ENCODE measurements around the gene RANBP9.

Gene RANBP9

DNA sequence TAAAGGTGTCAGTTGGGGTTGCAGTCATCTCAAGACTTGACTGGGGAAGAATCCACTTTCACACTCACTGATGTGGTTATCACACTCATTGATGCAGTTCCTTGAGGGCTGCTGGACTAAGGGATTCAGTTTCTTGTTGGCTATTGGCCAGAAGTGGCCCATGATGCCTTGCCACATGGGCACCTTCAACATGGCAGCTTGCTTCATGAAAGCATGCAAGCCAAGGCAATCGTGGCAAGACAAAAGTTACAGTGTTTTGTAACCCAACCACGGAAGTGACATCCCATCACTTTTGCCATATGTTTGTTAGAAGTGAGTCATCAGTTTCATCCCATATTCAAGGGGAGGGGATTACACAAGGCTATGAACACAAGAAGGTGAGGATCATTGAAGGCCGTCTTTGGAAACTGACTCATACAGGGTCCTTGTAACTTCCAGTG lies 3.8 kb upstream of the RANBP9 start:
- Histone ChIP-seq H4K20me1 (peaks cover 5% of the 10 kb centered on the region), H3K9ac (no peak overlapping the region), H3K27me3 (no peaks in the 10 kb centered on the region), H3K9me3 (peaks cover 40% of the 10 kb centered on the region), H3K4me3 (no peak overlapping the region), H3K36me3 (peaks cover 8% of the 10 kb centered on the region; the same call in 1 of the 2 replicates), H3K4me2 (no peak overlapping the region), H3K4me1 (peaks cover 38% of the 10 kb centered on the region), H3K27ac (no peak overlapping the region)
- TF ChIP-seq Cebpa-rat (IDR thresholded peaks at IDR 0.05): no peak

DNA sequence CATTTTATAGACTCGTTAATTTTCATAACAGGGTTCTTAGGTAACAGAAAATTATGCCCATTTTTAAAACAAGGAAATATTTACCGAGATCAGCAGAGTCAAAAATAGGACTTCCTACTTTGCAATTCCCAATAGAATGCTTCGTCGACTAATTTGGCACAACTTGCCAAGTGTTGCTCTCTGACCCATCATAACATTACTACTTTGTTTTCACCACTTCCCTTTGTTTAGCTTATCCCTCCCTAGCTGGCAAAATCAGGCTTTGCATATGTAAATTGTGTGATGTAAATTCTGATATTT lies 914 bp upstream of the RANBP9 start:
- H3K9me3 ChIP-seq: peaks cover 23% of the 10 kb centered on the region

DNA sequence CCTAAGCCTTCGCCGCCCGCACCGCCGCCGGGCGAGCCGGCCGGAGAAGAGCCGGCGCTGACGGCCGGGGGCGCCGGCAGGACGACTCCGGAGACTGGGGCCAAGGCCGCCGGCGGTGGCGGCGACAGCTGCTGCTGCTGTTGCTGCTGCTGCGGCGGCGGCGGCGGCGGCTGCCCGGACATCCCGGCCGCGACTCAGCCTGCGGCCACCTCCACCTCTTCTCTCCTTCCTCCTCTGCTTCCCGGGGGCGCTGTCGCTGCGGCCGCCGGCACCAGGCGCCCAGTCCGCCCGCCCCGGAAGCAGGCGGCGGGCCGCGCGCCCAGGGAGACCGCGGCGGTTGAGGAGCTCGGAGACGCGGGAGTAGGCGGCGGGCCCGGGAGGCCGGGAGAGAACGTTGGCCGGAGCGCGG lies 307 bp downstream of the RANBP9 start:
- Histone ChIP-seq H3K36me3 (peaks cover 11% of the 10 kb centered on the region), H3K4me2 (no peak overlapping the region; the same call in 1 of the 2 replicates), H3K9ac (peak overlapping the region; percentile 95), H3K27ac (peak overlapping the region; percentile 97), H3K27me3 (no peaks in the 10 kb centered on the region), H4K20me1 (peaks cover 47% of the 10 kb centered on the region), H3K4me1 (peaks cover 46% of the 10 kb centered on the region), H3K9me3 (peaks cover 19% of the 10 kb centered on the region), H3K4me3 (peak overlapping the region; percentile 92)
- TF ChIP-seq Cebpa-rat (IDR thresholded peaks at IDR 0.05): no peak

More for the DNA sequence above, 914 bp upstream of the RANBP9 start:
- H3K36me3 ChIP-seq: peaks cover 8% of the 10 kb centered on the region; the same call in 1 of the 2 replicates
- no peaks in the 10 kb centered on the region for H3K27me3 ChIP-seq
- H3K4me1 ChIP-seq: peaks cover 45% of the 10 kb centered on the region
- peak overlapping the region; percentile 97 for H3K27ac ChIP-seq
- peaks cover 34% of the 10 kb centered on the region for H4K20me1 ChIP-seq
- TF ChIP-seq Cebpa-rat (IDR thresholded peaks at IDR 0.05): no peak
- H3K4me3 ChIP-seq: peak overlapping the region; percentile 92
- peak overlapping the region; percentile 95 for H3K9ac ChIP-seq
- peak overlapping the region; percentile 83 for H3K4me2 ChIP-seq

DNA sequence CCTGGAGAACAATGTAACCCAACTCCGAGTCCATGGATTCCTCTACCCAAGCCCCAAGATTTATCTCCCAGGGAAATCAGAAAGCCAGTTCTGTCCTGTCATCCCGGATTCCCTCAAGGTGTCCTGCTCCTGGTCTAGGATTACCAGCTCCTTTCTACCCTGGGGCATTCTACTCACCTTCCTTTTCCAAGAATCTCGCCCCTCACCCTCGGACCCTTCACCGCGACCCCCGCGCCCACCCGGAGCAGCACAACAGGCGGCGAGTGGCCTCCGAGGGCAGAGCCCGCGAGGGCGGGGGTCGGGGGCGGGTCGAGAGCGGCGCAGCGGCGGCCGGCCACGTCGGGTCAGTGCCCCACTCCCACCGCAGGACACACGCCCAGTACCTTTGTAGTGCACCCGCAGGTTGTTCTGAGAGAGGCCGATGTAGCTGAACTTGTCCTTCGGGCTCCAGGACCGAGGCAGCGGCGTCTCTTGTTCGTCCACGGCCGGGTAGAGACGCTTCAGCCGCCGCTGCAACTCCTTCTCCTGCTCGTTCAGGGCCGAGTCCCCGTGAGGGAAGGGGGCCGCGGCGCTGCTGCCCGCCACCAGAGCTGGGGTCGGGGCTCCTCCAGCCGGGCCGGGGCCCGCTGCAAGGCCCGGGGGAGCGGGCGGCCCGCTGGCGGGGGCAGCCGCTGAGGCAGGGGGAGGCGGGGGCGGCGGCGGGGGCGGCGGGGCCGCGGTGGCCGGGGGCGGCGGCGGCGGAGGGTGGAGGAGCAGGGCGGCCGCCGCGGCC lies 897 bp downstream of the RANBP9 start:
- TF ChIP-seq Cebpa-rat (IDR thresholded peaks at IDR 0.05): no peak
- H3K27ac ChIP-seq: peak overlapping the region; percentile 97
- H4K20me1 ChIP-seq: peaks cover 52% of the 10 kb centered on the region
- no peaks in the 10 kb centered on the region for H3K27me3 ChIP-seq
- peak overlapping the region; percentile 92 for H3K4me3 ChIP-seq
- H3K9me3 ChIP-seq: peaks cover 19% of the 10 kb centered on the region
- peak overlapping the region; percentile 85 for H3K4me2 ChIP-seq
- H3K4me1 ChIP-seq: peaks cover 46% of the 10 kb centered on the region
- peak overlapping the region; percentile 95 for H3K9ac ChIP-seq
- H3K36me3 ChIP-seq: peaks cover 15% of the 10 kb centered on the region

DNA sequence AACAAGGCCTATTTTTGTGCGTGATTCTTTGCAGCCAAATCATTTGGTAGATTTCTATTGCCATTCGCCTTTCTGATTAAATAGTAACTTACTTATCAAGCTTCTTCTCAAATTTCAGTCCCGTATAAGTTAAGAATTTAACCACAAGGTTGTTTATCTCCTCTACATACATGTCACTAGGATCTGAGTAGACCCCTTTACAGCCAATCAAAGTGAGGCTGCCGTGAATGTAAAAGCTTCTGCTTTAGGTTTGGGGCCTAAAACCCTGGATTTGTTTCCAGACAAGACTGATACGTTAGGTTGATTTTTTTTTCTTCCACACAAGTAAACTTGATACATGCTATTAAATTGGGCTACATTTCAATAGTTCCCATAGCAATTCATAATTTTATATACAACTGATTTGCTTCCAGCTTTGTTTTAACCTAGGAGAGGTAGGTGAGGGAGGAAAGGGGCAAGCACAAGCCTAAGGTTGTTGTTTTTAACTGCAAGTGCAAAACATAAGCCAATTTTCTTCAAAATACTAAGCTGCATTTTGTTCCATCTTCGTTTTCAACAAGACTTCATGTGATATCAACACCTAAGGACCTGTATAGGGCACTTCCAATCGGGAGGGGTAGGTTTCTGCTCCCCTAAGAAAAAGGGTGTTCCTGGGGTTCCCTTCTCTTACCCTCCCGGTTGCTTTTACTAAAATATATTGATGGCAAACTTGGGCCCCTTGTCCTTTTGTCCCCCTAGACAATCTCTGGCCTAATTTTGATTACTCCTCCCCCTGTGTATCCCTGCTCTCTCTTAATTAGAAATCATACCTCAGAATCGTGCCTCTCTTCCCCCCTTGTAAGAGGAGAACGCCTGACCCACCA lies 1.7 kb downstream of the RANBP9 start:
- no peak for TF ChIP-seq Cebpa-rat (IDR thresholded peaks at IDR 0.05)
- Histone ChIP-seq H3K27me3 (no peaks in the 10 kb centered on the region), H3K9ac (peak overlapping the region; percentile 95), H3K4me1 (peaks cover 39% of the 10 kb centered on the region), H3K4me3 (peak overlapping the region; percentile 92), H3K4me2 (peak overlapping the region; percentile 85), H3K27ac (peak overlapping the region; percentile 97), H3K9me3 (peaks cover 21% of the 10 kb centered on the region), H4K20me1 (peaks cover 61% of the 10 kb centered on the region), H3K36me3 (peaks cover 24% of the 10 kb centered on the region)

DNA sequence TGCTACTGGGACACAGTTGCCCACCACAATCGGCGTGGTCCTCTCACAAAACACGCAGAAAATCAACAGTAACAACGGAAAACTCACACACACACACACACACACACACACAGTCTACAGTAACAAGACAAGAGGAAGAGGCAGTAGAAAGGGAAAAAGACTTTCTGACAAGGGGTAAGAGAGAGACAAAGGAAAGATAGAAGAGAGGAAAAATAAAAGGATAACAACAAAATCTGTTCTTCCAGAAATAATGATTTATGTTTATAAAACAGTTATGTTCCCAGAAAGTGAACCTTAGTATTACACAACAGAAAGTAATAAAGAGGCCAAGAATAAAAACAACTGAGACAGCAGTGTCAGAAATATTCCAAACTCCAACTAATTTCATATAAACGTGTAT lies 2.9 kb downstream of the RANBP9 start:
- no peaks in the 10 kb centered on the region for H3K27me3 ChIP-seq
- no peak for TF ChIP-seq Cebpa-rat (IDR thresholded peaks at IDR 0.05)
- H3K27ac ChIP-seq: peak overlapping the region; percentile 97
- H3K4me3 ChIP-seq: peak overlapping the region; percentile 92
- peak overlapping the region; percentile 95 for H3K9ac ChIP-seq
- H3K36me3 ChIP-seq: peaks cover 34% of the 10 kb centered on the region
- H3K4me1 ChIP-seq: peaks cover 30% of the 10 kb centered on the region
- H4K20me1 ChIP-seq: peaks cover 73% of the 10 kb centered on the region
- H3K4me2 ChIP-seq: peak overlapping the region; percentile 85
- H3K9me3 ChIP-seq: peaks cover 27% of the 10 kb centered on the region

DNA sequence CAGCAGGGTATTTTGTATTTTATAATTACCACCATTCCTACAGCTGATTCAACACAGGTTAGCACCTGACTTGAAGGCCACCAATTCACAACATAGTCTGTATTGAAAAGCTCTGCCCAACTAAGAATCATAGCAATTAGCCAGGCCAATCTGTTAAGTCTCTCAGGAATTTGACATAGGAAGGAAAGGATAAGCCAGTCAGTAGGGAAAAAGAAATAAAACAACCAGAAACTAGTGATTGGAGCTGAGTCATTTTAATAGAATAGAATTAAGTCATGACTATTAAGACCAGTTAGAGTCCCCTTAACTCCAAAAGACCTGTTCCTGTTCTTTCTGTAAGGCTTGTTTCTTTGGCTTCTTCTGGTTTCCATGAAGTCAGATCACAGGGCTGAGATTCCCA lies 8.1 kb downstream of the RANBP9 start:
- Histone ChIP-seq H3K27me3 (no peaks in the 10 kb centered on the region), H3K9ac (no peak overlapping the region), H3K9me3 (peaks cover 27% of the 10 kb centered on the region), H3K4me3 (no peak overlapping the region), H3K36me3 (peaks cover 66% of the 10 kb centered on the region), H3K4me2 (peak overlapping the region; percentile 17), H3K27ac (no peak overlapping the region), H4K20me1 (peaks cover 100% of the 10 kb centered on the region), H3K4me1 (peaks cover 34% of the 10 kb centered on the region)
- TF ChIP-seq Cebpa-rat (IDR thresholded peaks at IDR 0.05): no peak

DNA sequence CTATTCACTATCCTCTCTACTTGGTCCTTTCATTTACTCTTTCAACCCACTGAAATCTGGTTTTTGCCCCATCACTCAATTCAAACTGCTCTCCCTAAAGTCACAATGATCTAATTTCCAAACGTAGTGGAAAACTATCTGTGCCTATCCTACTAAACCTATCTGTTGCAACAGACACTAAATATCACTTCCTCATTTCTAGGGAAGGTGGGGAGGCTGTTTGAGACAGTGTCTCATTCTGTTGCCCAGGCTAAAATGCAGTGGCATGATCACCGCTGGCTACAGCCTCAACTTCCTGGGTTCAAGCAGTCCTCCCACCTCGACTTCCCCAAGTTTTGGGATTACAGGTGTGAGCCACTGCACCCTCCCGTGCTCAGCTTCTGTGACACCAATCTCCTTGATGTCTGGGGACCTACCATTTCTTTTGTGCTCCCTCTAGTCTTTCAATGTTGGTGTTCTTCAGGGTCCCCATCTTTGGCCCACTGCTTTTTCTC lies 8.8 kb downstream of the RANBP9 start:
- H4K20me1 ChIP-seq: peaks cover 100% of the 10 kb centered on the region
- H3K27me3 ChIP-seq: no peaks in the 10 kb centered on the region
- peaks cover 27% of the 10 kb centered on the region for H3K9me3 ChIP-seq
- H3K4me3 ChIP-seq: no peak overlapping the region
- peaks cover 66% of the 10 kb centered on the region for H3K36me3 ChIP-seq
- no peak overlapping the region for H3K27ac ChIP-seq
- H3K4me1 ChIP-seq: peaks cover 33% of the 10 kb centered on the region
- no peak for TF ChIP-seq Cebpa-rat (IDR thresholded peaks at IDR 0.05)
- peak overlapping the region; percentile 17 for H3K4me2 ChIP-seq
- no peak overlapping the region for H3K9ac ChIP-seq

DNA sequence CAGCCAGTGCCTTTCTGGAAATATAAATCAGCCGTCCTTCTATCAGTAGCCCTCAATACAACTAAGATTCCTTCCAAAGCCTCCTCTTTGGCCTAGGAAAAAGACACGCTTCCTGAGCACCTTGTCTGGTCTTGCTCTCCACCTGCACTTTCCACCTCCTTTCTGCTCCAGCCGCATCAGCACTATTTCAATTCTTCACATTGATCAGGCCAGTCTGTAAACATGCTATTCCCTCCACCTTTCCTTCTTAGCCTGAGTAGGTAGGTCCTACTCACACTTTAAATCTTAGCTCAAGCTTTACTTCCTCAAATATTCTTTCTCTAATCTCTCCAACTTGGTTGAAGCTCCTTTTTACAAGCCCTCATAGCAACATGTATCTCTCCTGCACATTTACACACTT lies 11.4 kb downstream of the RANBP9 start:
- Histone ChIP-seq H3K36me3 (peaks cover 64% of the 10 kb centered on the region), H3K27ac (no peak overlapping the region), H3K9me3 (peaks cover 9% of the 10 kb centered on the region; the same call in 1 of the 2 replicates), H3K4me3 (no peak overlapping the region), H3K4me1 (peaks cover 55% of the 10 kb centered on the region), H3K4me2 (no peak overlapping the region), H3K9ac (no peak overlapping the region), H4K20me1 (peaks cover 100% of the 10 kb centered on the region), H3K27me3 (no peaks in the 10 kb centered on the region)
- TF ChIP-seq Cebpa-rat (IDR thresholded peaks at IDR 0.05): no peak

DNA sequence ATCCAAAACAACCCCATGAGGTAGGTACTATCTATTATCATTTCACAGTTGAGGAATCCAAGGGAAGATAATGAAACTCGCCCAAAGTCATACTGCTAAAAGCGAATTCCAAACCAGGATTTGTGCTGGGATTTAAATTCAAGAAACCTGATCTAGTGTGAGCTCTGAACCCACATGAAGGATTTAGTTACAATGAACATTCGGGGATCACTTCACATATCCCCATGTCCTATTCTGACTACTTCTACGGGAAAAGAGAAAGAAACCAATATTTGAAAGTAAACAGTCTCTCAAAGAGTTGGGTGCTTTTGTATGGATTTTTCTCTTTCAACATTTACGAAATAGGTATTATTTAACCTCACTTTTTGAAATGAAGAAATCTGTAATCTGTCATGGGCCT lies 12.9 kb downstream of the RANBP9 start:
- no peaks in the 10 kb centered on the region for H3K9me3 ChIP-seq
- H3K4me2 ChIP-seq: no peak overlapping the region
- TF ChIP-seq Cebpa-rat (IDR thresholded peaks at IDR 0.05): no peak
- peaks cover 69% of the 10 kb centered on the region for H3K4me1 ChIP-seq
- no peak overlapping the region for H3K4me3 ChIP-seq
- no peak overlapping the region for H3K27ac ChIP-seq
- peaks cover 65% of the 10 kb centered on the region for H3K36me3 ChIP-seq
- no peaks in the 10 kb centered on the region for H3K27me3 ChIP-seq
- peaks cover 100% of the 10 kb centered on the region for H4K20me1 ChIP-seq
- no peak overlapping the region for H3K9ac ChIP-seq

Measured in BLaER1 (cell line).